Hematopoietic multipotent progenitor cell treated with erythropoietin and hydrocortisone succinate and interleukin-3 and kit ligand, for 8 days (in vitro differentiated cells): ENCODE results near the gene DESI1.

ENCODE experiments used
- DNase-seq: peaks from one replicate; pipeline ENCODE4 v3.0.0-alpha.2; 2015

Gene DESI1

DNA sequence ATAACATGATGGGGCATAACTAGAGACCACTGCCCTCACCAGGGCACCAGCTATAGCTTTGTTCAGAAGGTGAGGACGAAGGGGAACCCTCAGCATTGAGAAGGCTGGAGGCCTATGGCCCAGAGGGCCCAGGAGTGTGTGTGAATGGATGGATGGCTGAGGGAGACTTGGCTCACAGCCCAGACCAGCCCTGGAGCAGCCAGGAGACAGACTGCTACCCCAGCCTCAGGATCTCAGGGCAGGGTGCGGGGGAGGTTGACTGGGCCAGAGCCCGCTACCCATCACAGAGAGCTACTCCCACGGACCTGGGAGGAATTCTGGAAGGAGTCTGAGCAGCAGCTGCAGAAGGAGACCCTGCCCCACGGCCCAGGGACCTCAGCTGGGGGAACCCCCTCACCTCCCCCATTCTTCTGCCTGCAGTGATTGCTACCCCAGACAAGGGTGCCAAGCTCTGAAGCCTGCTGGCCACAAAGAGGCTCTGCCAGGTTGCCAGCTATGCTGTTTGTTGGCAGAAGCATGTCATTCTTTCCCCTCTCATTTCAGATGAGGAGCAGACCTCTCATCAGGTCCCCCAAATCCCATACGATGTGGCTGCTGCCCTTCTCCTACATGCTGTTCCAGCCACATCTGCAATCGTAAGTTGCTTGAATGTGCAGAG is 65.4 kb downstream of the DESI1 start:
- DNase-seq: no peak

DNA sequence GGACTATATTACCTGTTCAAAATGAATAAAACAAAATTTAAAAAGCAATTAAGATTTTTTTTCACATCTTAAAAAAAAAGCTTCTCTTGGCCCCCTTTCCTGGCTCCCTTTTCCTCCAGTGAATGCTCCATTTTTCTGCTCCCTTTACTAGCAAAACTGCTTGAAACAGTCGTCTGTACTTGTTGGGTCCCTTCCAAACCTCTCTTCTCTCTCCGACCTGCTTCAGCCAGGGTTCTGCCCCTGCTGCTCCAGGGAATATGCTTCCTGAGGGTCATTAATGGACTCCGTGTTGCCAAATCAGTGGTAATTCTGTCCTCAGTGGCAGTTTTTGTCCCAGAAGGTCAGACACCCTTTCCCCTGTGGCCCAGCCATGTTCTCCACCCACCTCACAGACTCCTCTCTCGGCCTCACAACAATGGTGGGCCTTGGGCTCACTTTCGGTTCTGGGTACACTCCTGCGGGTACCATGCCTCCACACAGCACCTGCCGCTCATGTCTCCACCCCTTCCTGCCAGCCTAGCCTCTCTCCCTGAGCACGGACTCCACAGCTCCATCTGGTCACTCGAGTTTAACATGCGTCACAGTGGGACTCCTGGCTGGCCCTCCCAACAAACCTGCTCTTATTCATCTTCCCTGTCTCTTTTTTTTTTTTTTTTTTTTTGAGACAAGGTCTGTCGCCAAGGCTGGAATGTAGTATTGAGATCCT is 68.8 kb downstream of the DESI1 start:
- no peak for DNase-seq

DNA sequence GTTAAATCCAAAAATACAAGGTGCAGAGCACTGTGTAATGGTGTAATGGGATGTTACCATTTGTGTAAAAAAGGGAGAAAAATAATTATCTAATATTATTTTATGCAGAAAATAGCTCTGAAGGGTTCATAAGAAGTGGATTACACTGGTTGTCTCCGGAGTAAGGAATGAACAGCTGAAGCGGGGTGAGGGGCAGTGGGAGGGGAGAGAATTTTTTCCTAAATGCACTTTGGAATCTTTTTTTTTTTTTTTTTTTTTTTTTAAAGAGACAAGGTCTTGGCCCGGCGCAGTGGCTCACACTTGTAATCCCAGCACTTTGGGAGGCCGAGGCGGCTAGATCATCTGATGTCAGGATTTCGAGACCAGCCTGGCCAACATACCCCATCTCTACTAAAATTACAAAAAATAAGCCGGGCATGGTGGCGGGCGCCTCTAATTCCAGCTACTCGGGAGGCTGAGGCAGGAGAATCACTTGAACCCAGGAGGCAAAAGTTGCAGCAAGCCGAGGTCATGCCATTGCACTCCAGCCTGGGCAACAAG is 69.8 kb downstream of the DESI1 start:
- DNase-seq: no peak

DNA sequence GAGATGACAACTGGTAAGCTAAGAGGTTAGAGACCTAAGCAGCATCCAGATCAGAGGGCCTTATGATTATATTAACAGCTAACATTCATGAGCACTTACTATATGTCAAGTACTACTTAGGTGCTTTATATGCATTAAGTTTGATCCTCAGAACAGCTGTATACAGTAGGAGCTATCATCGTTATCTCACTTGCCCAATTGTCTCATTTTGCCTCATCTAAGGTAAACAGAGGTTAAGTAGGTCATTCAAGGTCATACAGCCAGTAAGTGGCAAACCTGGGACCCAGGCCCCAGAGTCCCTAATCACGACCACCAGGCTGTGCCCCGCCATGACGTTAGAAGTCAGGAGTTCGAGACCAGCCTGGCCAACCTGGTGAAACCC is 72.0 kb downstream of the DESI1 start:
- no peak for DNase-seq
